Transverse colon (tissue), 4 donors: ENCODE data around the gene TGM1. TPM values are rescaled to one million over a fixed set of nuclear protein-coding genes. Genes with fewer than 3 reads are reported as not detected.

ENCODE experiments used
- DNase-seq: peaks from one replicate; pipeline ENCODE4 v3.0.0-alpha.2; 2019
- H3K27ac ChIP-seq, 4 donors: fragments of 200-600 bp; sonication (generic); 2 replicates each; pipeline ENCODE4 v1.5.1; 2016 to 2018; ENCODE audit warnings: inconsistent platforms in 4 of 4
- H3K27me3 ChIP-seq: fragments of 200-600 bp; sonication (generic); 2 replicates; pipeline ENCODE4 v1.5.1; 2017; ENCODE audit warnings: inconsistent platforms
- H3K36me3 ChIP-seq, 4 donors: fragments of 200-600 bp; sonication (generic); 2 replicates each; pipeline ENCODE4 v1.5.1; 2017 to 2019; ENCODE audit warnings: inconsistent platforms in 4 of 4
- H3K4me1 ChIP-seq, 4 donors: fragments of 200-600 bp; sonication (generic); 2 replicates each; pipeline ENCODE4 v1.5.1; 2017 to 2020; ENCODE audit warnings: inconsistent platforms in 4 of 4
- H3K4me3 ChIP-seq, 4 donors: fragments of 200-600 bp; sonication (generic); 1 replicate in 1 of 4; 2 replicates in 3 of 4; pipeline versions ENCODE4 v1.5.1 to v1.6.1; 2017 to 2019; ENCODE audit warnings: inconsistent platforms in 4 of 4
- H3K9me3 ChIP-seq, 2 donors: fragments of 200-600 bp; sonication (generic); 2 replicates each; pipeline ENCODE4 v1.5.1; 2017 to 2019; ENCODE audit warnings: inconsistent platforms in 2 of 2
- EP300 ChIP-seq: sonication (generic); formaldehyde crosslinking; IDR thresholded peaks from one replicate; pipeline ENCODE4 v1.6.1; 2017; ENCODE audit warnings: antibody characterized with exemption, low read depth
- POLR2A ChIP-seq: fragments of 450-650 bp; IDR thresholded peaks from one replicate; pipeline ENCODE4 v1.6.1; 2016; ENCODE audit warnings: antibody characterized with exemption, mild to moderate bottlenecking, moderate library complexity
- POLR2AphosphoS5 ChIP-seq, 3 donors: sonication (generic); formaldehyde crosslinking; IDR thresholded peaks; one replicate each; pipeline ENCODE4 v1.6.1; 2016; ENCODE audit warnings: antibody characterized with exemption in 3 of 3
- WGBS, 2 donors: methylation state at CpG; one replicate each; pipeline ENCODE4 v1.1.5; 2018; ENCODE audit warnings: low coverage in 1 of 2; 5-methylcytosine and 5-hydroxymethylcytosine counted together
- in situ Hi-C, 4 donors: fragments of 200-750 bp; cut with MboI; loops; one replicate each; pipeline versions ENCODE4 v1.15.0 to v1.15.1; 2017; ENCODE audit warnings: low sequenced_read_pairs in 3 of 4, low pct_ligation_motif_present in 1 of 4, low pct_unique_long_range_greater_than_20kb in 1 of 4
- intact Hi-C: fragments of 100-400 bp; cut with DNase I; formaldehyde crosslinking; loops from one replicate; pipeline ENCODE4 v1.15.1; 2023; ENCODE audit warnings: low total_unique reads
- total RNA-seq, 4 donors: library from RNA; depleted of rRNA; stranded (reverse); fragments of >200 nt; gene quantifications; one replicate each; pipeline ENCODE4 v1.1.0, GENCODE V29; 2016
- TF ChIP-seq, protein P1 (sequence below), 5 experiments: fragments of 200-600 bp in 3 of 5; fragments of 450-650 bp in 2 of 5; sonication (generic) in 3 of 5; IDR thresholded peaks; 1 replicate in 2 of 5; 2 replicates in 3 of 5; pipeline ENCODE4 v1.5.1; 2016 to 2017; ENCODE audit warnings: antibody characterized with exemption in 5 of 5, inconsistent platforms in 3 of 5, mild to moderate bottlenecking in 2 of 5, moderate library complexity in 1 of 5

The TGM1 gene
- total RNA-seq, 4 donors from 2014 or later = 1.4 to 96.5 (median 2.2) TPM; not detected in 1

DNA sequence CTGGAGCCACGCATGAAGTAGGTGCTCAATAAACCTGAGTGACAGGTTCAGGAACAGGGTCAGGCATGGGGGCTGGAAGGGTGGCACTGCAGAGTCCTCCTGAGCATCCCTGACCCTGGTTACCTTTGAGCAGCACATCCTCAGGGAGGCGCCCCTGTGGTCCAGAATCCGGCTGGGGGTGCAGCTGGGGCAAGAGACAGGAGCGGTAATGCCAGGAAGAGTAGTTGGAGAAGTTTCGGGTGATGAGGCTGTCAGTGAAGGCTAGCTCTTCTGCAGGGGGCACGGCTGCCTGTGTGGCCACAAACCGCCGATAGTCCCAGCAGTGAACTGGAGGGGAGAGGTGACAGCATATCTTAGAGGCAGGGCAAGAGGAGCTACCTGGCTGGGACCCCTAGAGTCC, 6.4 kb upstream of the TGM1 start:
- TF ChIP-seq EP300 (no peak), POLR2AphosphoS5 (IDR thresholded peaks at IDR 0.05) (no peak), POLR2A (no peak)
- TF ChIP-seq, protein P1, sequence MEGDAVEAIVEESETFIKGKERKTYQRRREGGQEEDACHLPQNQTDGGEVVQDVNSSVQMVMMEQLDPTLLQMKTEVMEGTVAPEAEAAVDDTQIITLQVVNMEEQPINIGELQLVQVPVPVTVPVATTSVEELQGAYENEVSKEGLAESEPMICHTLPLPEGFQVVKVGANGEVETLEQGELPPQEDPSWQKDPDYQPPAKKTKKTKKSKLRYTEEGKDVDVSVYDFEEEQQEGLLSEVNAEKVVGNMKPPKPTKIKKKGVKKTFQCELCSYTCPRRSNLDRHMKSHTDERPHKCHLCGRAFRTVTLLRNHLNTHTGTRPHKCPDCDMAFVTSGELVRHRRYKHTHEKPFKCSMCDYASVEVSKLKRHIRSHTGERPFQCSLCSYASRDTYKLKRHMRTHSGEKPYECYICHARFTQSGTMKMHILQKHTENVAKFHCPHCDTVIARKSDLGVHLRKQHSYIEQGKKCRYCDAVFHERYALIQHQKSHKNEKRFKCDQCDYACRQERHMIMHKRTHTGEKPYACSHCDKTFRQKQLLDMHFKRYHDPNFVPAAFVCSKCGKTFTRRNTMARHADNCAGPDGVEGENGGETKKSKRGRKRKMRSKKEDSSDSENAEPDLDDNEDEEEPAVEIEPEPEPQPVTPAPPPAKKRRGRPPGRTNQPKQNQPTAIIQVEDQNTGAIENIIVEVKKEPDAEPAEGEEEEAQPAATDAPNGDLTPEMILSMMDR (IDR thresholded peaks at IDR 0.05) = no peak
- Histone ChIP-seq H3K27me3 (no peaks in the 10 kb centered on the region), H3K4me1 (peaks cover 0 to 15% (median 2%) of the 10 kb centered on the region in 4 donors), H3K4me3 (no peak overlapping the region), H3K36me3 (peaks cover 0 to 18% (median 0%) of the 10 kb centered on the region in 4 donors), H3K9me3 (no peaks in the 10 kb centered on the region), H3K27ac (no peak overlapping the region)
- WGBS, 2 donors = 85 to 89% methylated on average over 4 to 8 of the region's 8 CpGs
- intact Hi-C loops (no loop called here), in situ Hi-C loops (no loop called here)
- no peak for DNase-seq

DNA sequence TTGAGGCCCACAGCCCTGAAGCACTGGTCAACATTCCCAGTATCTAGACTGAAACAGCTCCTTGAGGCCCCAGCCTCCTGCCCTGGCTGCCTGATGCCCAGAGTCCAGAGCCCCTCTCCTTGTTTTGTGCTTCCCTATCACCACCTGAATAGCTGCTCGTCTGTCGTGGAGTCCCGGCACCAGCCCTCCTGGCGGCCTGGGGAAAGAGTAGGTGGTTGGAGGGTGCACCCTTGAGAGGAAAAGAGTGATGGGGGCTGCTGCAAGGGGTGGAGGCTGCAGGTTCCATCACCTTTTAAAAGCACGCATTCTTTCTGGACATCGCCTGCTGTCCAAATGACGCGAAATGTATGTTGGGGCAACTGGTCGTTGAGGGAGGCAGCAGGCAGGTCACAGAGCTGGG, 5.2 kb upstream of the TGM1 start:
- H3K27me3 ChIP-seq = no peaks in the 10 kb centered on the region
- H3K36me3 ChIP-seq = peaks cover 0 to 18% (median 0%) of the 10 kb centered on the region in 4 donors
- no peak for DNase-seq
- in situ Hi-C loops (no loop called here), intact Hi-C loops (no loop called here)
- H3K4me1 ChIP-seq = peaks cover 0 to 15% (median 2%) of the 10 kb centered on the region in 4 donors
- no peak overlapping the region for H3K27ac ChIP-seq
- TF ChIP-seq EP300 (no peak), POLR2A (no peak), POLR2AphosphoS5 (IDR thresholded peaks at IDR 0.05) (no peak)
- TF ChIP-seq, protein P1 (IDR thresholded peaks at IDR 0.05) = no peak
- 92 to 93% methylated on average over 7 to 9 of the region's 9 CpGs for WGBS, 2 donors
- H3K4me3 ChIP-seq = no peak overlapping the region
- H3K9me3 ChIP-seq = no peaks in the 10 kb centered on the region

DNA sequence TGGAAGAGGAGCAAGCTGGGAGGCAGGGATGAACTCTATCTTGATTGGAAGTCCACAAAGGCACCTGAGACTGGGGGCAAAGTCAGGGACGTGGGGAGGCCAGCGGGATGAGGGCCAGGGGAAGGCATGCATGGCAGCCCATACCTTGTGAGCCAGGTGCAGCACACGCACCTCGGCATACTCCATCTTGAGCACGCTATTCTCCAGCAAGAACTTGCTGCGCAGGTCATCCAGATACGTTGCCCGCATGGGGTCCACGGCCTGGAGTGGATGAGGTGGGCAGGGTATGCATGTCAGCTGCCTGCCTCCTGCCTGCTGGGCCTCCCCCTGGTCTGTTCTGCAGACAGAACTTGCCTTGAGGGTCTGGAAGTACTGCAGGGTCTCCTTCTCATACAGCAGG, 4.5 kb upstream of the TGM1 start:
- peaks cover 0 to 18% (median 0%) of the 10 kb centered on the region in 4 donors for H3K36me3 ChIP-seq
- intact Hi-C loops (no loop called here), in situ Hi-C loops (no loop called here)
- TF ChIP-seq EP300 (no peak), POLR2AphosphoS5 (IDR thresholded peaks at IDR 0.05) (no peak), POLR2A (no peak)
- TF ChIP-seq, protein P1 (IDR thresholded peaks at IDR 0.05) = no peak
- H3K27ac ChIP-seq = no peak overlapping the region
- 93% methylated on average over 9 of the region's 9 CpGs; no CpG with 5 or more reads in 1 of the 2 donors for WGBS, 2 donors
- no peak overlapping the region for H3K4me3 ChIP-seq
- H3K4me1 ChIP-seq = peaks cover 0 to 14% (median 2%) of the 10 kb centered on the region in 4 donors
- no peak for DNase-seq
- no peaks in the 10 kb centered on the region for H3K27me3 ChIP-seq
- no peaks in the 10 kb centered on the region for H3K9me3 ChIP-seq

DNA sequence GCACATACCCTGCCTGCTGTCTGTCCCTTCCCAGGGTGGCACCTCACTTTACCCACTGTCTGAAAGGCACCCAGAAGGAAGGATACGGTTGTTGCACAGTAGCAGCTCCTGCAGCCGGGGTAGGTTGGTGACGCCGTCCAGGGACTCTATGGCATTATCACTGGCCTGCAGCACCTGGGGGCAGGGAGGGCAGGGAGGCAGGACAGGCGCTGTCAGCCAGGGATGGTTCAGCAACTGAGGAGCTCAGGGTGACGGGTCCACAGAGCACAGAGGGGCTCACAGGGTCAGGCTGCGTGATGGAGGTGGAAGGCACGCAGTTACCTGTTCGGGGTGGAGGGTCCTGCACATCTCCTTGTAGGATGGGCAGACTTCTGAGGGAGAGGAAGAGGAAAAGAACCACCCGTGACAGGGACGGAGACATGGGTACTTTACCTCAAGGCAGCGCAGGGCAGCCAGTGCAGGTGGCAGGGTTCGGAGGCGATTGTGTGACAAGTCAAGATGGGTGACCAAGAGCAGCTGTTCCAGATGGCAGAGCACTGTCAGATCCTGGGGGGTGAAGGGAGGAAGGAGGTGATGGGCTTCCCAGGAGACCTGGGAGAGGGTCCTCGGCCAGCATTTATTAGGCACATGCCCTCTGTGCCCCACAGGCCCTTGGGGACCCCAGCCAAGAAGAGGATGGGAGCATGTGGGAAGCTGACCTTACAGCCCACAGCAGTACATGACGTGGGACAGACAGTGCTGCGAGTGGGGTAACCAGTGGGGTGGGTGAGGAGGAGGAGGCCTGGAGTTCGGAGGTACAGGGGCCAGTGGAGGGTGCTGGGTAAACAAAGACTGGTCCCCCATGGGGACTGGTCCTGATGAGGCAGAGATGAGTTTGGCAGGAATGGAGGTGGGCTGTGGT, 3.6 kb upstream of the TGM1 start:
- TF ChIP-seq POLR2A (no peak), EP300 (no peak), POLR2AphosphoS5 (IDR thresholded peaks at IDR 0.05) (no peak)
- TF ChIP-seq, protein P1 (IDR thresholded peaks at IDR 0.05) = no peak
- DNase-seq = no peak
- Histone ChIP-seq H3K4me1 (peaks cover 0 to 5% (median under 1%) of the 10 kb centered on the region in 4 donors), H3K27me3 (no peaks in the 10 kb centered on the region), H3K4me3 (no peak overlapping the region), H3K27ac (no peak overlapping the region), H3K9me3 (no peaks in the 10 kb centered on the region), H3K36me3 (peaks cover 0 to 18% (median 0%) of the 10 kb centered on the region in 4 donors)
- WGBS, 2 donors = 85 to 95% methylated on average over 9 to 17 of the region's 18 CpGs
- intact Hi-C loops (no loop called here), in situ Hi-C loops (no loop called here)
